NCI-H1105 treated with DMSO at 0.1 percent for 48 hours (cell line): ENCODE measurements around the gene NXPH2.

Source experiments
- DNase-seq: peaks from one replicate; lab custom pipeline; 2025; lab: John Stamatoyannopoulos, UW

Gene NXPH2

GRCh38 chr2:138779781-138780445 is at the start of gene NXPH2:
TSS of gene NXPH2 (minus strand) at chr2:138780390. CDS start at chr2:138780241, 149 bp downstream.
- DNase-seq: no peak

GRCh38 chr2:138829326-138829919 is 49.2 kb upstream of the NXPH2 start:
- peak; percentile 43 for DNase-seq

- DNase-seq: peak; percentile 55
Observed at GRCh38 chr2:138827426-138828054, 47.4 kb upstream of the NXPH2 start.

- no peak for DNase-seq
Observed at GRCh38 chr2:138823666-138824065, 43.5 kb upstream of the NXPH2 start.

GRCh38 chr2:138819964-138820363 is 39.8 kb upstream of the NXPH2 start:
- DNase-seq: no peak

- no peak for DNase-seq
Observed at GRCh38 chr2:138818556-138818955, 38.4 kb upstream of the NXPH2 start.

- DNase-seq: peak; percentile 75
Observed at GRCh38 chr2:138814123-138814898, 34.1 kb upstream of the NXPH2 start.

- DNase-seq: no peak
Observed at GRCh38 chr2:138811431-138811830, 31.2 kb upstream of the NXPH2 start.

GRCh38 chr2:138794724-138795123 is 14.5 kb upstream of the NXPH2 start:
- DNase-seq: no peak

- peak; percentile 64 for DNase-seq
Observed at GRCh38 chr2:138787053-138787666, 7.0 kb upstream of the NXPH2 start.

GRCh38 chr2:138782383-138782782 is 2.2 kb upstream of the NXPH2 start:
- no peak for DNase-seq

GRCh38 chr2:138780908-138781307 is 718 bp upstream of the NXPH2 start:
- no peak for DNase-seq

GRCh38 chr2:138780446-138780880 is 273 bp upstream of the NXPH2 start:
- no peak for DNase-seq

GRCh38 chr2:138779406-138779780 is 797 bp downstream of the NXPH2 start:
- DNase-seq: no peak

- DNase-seq: no peak
Observed at GRCh38 chr2:138777996-138778395, 2.2 kb downstream of the NXPH2 start.

- DNase-seq: no peak
Observed at GRCh38 chr2:138775736-138776135, 4.5 kb downstream of the NXPH2 start.

GRCh38 chr2:138771534-138771933 is 8.7 kb downstream of the NXPH2 start:
- no peak for DNase-seq

- no peak for DNase-seq
Observed at GRCh38 chr2:138767101-138767500, 13.1 kb downstream of the NXPH2 start.

- DNase-seq: no peak
Observed at GRCh38 chr2:138766464-138766863, 13.7 kb downstream of the NXPH2 start.

- DNase-seq: no peak
Observed at GRCh38 chr2:138763971-138764370, 16.2 kb downstream of the NXPH2 start.

- DNase-seq: no peak
Observed at GRCh38 chr2:138762533-138762932, 17.7 kb downstream of the NXPH2 start.

- no peak for DNase-seq
Observed at GRCh38 chr2:138760676-138761075, 19.5 kb downstream of the NXPH2 start.
